Brain microvascular endothelial cell (primary cell): Measurements from ENCODE around the gene CYB5R3.

Experiments
- DNase-seq: peaks from one replicate; pipeline ENCODE4 v3.0.0-alpha.2; 2020
- H3K27ac ChIP-seq: fragments of 250-450 bp; sonication (Bioruptor Pico); 2 replicates; pipeline ENCODE4 v1.5.1; 2020; ENCODE audit warnings: mild to moderate bottlenecking, moderate library complexity
- H3K27me3 ChIP-seq: fragments of 250-450 bp; sonication (Bioruptor Pico); replicated peaks from 2 replicates; pipeline ENCODE4 v1.5.1; 2020; ENCODE audit warnings: mild to moderate bottlenecking
- H3K36me3 ChIP-seq: fragments of 250-450 bp; sonication (Bioruptor Pico); replicated peaks from 2 replicates; pipeline ENCODE4 v1.5.1; 2020; ENCODE audit warnings: mild to moderate bottlenecking
- H3K4me3 ChIP-seq: 2 replicates; pipeline ENCODE4 v1.5.1; 2011; ENCODE audit warnings: low read depth, mild to moderate bottlenecking, control low read depth, low read length, moderate library complexity
- in situ Hi-C: cut with HindIII; loops from 2 replicates; pipeline ENCODE4 v1.10.0; 2017; ENCODE audit warnings: low sequenced_read_pairs, low pct_ligation_motif_present
- TF ChIP-seq, protein P1 (sequence below): IDR thresholded peaks from 2 replicates; pipeline ENCODE4 v1.5.1; 2011; ENCODE audit warnings: low read depth, mild to moderate bottlenecking, moderate library complexity, low read length, control low read depth, inconsistent platforms; ENCODE audit errors: missing control alignments

CYB5R3 gene

DNA sequence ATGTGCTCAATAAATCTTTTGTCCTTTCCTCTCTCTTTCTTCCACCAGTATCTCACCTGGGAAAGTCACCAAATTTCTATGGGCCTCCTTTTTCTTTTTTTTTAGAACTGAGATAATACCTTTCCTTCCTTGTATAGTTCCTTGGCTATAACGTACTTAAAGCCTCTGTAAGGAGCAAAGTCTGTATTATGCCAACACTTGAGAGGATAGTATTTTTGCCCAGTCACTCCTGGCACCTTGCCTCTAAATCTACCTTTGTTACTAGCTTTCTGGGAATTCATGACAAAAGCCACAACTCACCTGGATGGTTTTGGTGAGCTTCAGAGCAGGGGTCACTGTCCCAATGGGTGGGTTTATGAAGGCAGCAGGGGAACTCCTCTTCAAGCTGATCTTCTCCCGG, 46.7 kb downstream of the CYB5R3 start:
- in situ Hi-C loops: no loop called here
- TF ChIP-seq, protein P1, sequence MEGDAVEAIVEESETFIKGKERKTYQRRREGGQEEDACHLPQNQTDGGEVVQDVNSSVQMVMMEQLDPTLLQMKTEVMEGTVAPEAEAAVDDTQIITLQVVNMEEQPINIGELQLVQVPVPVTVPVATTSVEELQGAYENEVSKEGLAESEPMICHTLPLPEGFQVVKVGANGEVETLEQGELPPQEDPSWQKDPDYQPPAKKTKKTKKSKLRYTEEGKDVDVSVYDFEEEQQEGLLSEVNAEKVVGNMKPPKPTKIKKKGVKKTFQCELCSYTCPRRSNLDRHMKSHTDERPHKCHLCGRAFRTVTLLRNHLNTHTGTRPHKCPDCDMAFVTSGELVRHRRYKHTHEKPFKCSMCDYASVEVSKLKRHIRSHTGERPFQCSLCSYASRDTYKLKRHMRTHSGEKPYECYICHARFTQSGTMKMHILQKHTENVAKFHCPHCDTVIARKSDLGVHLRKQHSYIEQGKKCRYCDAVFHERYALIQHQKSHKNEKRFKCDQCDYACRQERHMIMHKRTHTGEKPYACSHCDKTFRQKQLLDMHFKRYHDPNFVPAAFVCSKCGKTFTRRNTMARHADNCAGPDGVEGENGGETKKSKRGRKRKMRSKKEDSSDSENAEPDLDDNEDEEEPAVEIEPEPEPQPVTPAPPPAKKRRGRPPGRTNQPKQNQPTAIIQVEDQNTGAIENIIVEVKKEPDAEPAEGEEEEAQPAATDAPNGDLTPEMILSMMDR: no peak
- Histone ChIP-seq H3K27me3 (no peaks in the 10 kb centered on the region), H3K36me3 (peaks cover 50% of the 10 kb centered on the region), H3K27ac (no peak overlapping the region), H3K4me3 (no peak overlapping the region)
- DNase-seq: no peak

DNA sequence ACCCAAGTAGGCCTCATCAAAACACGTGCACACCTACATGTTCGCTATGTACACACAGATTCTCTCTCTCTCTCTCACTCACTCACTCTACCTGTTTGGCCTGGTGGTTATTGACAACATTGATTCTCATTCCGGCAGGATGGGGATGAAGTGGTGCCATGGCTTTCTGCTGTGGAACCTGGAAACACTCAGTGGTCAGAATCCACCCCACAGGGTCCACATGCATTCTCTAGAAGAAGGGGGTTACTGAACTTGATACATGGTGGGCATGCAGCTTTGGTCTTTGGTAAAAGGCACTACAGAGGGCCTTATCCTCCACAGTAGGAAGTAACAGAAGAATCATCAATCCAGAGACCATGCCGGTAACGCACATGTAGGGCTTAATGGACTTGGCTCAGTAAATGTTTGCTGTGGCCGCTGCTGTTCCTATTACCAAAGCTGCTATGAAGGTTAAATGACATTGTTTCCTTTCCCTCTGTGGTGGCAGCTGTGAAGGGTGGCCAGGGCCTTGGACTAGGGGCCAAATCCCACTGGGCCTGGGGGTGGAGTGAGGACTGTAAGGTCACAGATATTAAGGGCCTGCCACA, 47.2 kb downstream of the CYB5R3 start:
- H3K4me3 ChIP-seq: no peak overlapping the region
- H3K27me3 ChIP-seq: no peaks in the 10 kb centered on the region
- no peak overlapping the region for H3K27ac ChIP-seq
- in situ Hi-C loops: no loop called here
- H3K36me3 ChIP-seq: peaks cover 55% of the 10 kb centered on the region
- no peak for DNase-seq
- TF ChIP-seq, protein P1: no peak

DNA sequence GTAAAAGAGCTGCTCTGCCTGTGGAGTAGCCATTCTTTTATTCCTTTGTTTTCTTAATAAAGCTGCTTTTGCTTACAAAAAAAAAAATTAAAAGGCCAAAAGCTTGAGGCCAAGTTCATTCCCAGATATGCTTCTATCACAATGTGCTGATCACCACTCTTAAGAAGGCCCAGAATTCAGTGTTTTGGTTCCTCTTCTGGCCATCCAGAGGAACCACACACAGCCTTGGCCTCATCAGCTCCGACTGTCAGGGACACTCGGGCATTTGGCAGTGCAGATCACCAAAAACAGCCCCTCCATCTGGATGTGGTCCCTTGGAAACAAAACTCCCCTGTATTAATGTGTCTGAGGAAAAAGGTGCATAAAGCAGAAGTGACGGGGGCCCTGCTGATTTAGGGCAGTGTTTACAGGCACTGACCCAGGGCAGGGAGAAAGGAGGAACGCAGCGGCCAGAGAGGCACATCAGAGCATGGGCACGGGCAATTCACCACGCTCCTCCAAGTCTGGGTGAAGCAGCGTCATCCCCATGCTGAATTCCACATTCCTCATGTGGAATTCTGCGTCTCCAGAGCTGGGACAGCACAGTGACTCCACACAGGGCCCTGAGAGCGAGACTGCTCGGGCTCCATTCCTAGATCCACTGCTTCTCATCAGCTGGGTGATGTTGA, 52.2 kb downstream of the CYB5R3 start:
- TF ChIP-seq, protein P1: no peak
- H3K36me3 ChIP-seq: peaks cover 86% of the 10 kb centered on the region
- H3K27ac ChIP-seq: no peak overlapping the region
- H3K27me3 ChIP-seq: no peaks in the 10 kb centered on the region
- in situ Hi-C loops: no loop called here
- no peak overlapping the region for H3K4me3 ChIP-seq
- DNase-seq: no peak

DNA sequence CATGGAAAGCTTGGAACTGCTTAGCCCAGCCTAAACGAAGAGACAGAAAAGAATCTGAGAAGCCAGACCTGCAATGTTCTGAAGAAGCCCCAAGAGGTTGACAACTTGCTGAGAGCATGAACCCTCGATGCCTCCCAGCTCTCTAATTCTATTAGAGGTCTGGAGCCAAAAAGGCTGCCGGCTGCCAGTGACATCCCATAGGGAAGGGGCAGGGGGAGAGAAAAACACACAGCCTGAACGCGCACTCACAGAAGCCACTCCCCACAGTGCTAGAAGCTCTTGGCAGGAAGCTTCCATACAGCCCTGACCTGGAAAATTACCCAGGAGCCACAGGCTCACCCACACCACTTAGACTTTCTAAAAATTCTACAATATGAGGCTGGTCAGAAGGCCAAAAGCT, 52.9 kb downstream of the CYB5R3 start:
- H3K4me3 ChIP-seq: no peak overlapping the region
- TF ChIP-seq, protein P1: no peak
- no peaks in the 10 kb centered on the region for H3K27me3 ChIP-seq
- in situ Hi-C loops: no loop called here
- H3K36me3 ChIP-seq: peaks cover 86% of the 10 kb centered on the region
- no peak overlapping the region for H3K27ac ChIP-seq
- no peak for DNase-seq

DNA sequence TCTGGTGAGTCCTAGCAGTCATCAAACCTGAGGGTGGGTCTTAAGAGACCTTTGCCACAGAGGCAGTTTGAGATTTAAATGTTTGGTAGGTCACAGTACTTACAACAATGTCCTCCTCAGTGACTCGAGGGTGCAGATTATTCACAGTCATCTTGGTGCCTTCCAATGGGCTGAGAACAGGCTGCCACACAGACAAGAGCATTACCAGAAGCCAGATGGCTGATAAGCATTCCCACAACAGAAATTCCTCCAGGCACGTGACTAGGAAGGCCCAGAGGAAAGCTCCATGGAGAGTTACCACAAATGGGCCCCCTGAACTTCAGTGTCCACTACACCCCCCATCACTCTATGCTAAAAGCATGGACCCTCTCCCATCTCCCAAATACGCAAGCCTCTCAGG, 53.8 kb downstream of the CYB5R3 start:
- no peak overlapping the region for H3K27ac ChIP-seq
- DNase-seq: no peak
- peaks cover 84% of the 10 kb centered on the region for H3K36me3 ChIP-seq
- TF ChIP-seq, protein P1: no peak
- no peaks in the 10 kb centered on the region for H3K27me3 ChIP-seq
- H3K4me3 ChIP-seq: no peak overlapping the region
- in situ Hi-C loops: no loop called here

DNA sequence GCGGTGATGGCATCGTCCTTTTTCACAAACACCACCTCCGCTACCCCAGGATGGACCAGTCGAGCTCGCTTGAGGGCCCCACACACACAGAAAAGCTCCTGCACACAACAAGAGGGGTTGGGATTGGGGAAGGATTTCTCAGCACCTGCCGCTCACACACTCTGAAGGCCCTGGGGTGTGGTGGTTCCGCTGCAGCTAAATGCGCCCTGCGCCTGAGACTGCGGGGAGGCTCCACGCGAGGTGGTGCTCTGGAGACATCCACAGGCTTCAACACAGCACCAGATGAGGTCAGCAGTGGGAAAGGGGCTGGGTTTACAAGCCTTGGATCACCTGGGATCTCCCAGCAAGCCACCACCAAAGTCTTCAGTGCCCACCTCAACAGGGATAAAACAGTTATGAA, 57.2 kb downstream of the CYB5R3 start:
- Histone ChIP-seq H3K36me3 (peaks cover 79% of the 10 kb centered on the region), H3K27ac (no peak overlapping the region), H3K4me3 (no peak overlapping the region), H3K27me3 (no peaks in the 10 kb centered on the region)
- TF ChIP-seq, protein P1: no peak
- in situ Hi-C loops: no loop called here
- DNase-seq: no peak
